NCI-H510A (cell line): ENCODE data around the gene ZNF180.
"Not testable (repeated sequence)": the region's sequence is repeated elsewhere in the genome, so short reads cannot be mapped to it uniquely, and the experiment has no call there.

ENCODE experiments used
- DNase-seq: peaks from one replicate; lab custom pipeline; 2025; lab: John Stamatoyannopoulos, UW

The ZNF180 gene

GRCh38 chr19:44498988-44499387 is 1.3 kb downstream of the ZNF180 start:
- DNase-seq = no peak

DNA sequence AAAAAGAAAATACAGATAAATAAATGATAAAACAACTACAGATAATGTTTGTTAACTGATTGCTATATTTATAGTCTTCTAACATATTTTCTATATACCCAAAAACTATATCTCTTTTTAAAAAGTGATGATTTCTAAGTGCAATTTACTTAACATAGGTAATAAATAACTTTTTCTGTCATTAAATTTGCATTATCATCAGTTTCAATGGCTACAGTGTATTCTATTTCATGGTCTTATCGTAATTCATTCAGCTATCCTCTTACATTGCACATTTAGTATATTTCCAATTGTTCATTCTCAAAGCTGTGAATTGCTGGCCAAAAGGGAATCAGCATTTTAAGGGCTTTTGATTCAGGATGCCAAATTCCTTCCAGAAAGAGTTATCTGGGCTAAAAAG is 3.6 kb downstream of the ZNF180 start:
- DNase-seq = no peak

GRCh38 chr19:44476559-44477408 is 23.5 kb downstream of the ZNF180 start:
- no peak for DNase-seq

GRCh38 chr19:44468730-44469129 is 31.6 kb downstream of the ZNF180 start:
- not testable (repeated sequence) for DNase-seq

DNA sequence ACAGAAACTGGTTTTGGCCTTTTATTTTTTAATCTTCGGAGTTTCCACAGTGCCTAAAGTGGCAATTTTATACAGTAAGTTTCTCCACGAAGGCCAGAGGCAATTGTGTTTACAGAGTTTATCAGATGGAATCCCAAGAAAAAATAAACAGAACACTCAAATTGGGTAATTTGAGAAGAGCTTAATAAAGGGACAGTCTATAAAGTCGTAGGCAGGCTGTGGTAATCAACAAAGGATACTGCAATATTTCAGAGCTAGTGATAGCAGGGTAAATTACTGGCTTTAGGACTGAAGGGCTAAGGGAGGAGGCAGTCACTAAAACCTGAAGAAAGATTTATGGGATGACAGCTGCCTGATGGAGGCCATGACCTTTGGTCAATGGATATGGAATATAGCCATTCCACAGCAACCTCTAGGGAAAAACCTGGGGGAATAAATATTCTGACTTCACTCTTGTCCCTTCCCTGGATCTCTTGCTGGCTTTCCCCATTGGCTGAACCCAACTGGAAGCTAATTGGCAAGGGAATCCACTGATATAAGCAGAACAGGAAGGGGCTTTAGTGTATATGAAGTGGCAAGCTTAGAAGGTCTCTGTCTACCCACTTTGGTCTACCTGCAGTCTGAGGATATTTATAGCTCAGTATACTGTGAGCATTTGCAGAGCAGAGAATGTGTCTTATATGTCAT is 37.6 kb downstream of the ZNF180 start:
- not testable (repeated sequence) for DNase-seq

- not testable (repeated sequence) for DNase-seq
Measured at GRCh38 chr19:44456016-44456415, 44.3 kb downstream of the ZNF180 start.

GRCh38 chr19:44455100-44455499 is 45.2 kb downstream of the ZNF180 start:
- DNase-seq = no peak

GRCh38 chr19:44452367-44452766 is 48.0 kb downstream of the ZNF180 start:
- DNase-seq = no peak

GRCh38 chr19:44451687-44452086 is 48.6 kb downstream of the ZNF180 start:
- no peak for DNase-seq

- peak; percentile 93 for DNase-seq
Measured at GRCh38 chr19:44447916-44448674, 52.2 kb downstream of the ZNF180 start, which contains the start of gene ZNF229. ZNF229 (minus strand) TSS chr19:44448472; CDS start chr19:44442847, 5,625 bp downstream.

DNA sequence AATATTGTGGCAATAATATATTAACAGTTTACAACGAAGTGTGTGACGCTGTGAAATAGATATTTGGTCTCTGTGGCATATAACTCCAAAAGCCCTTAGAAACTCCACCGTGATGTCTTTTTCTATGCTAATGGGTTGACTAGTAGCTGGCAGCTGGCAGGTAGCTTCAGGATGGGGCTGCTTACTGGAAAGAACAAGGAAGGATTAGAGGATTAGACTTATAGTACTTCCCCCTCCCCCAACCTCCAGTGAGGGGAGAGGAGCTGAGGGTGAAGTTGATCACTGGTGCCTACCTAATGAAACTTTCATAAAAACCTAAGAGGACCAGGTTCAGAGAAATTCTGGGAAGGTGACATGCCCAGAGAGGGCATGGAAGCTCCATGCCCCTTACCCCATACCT is 61.9 kb downstream of the ZNF180 start:
- no peak for DNase-seq

GRCh38 chr19:44435441-44435840 is 64.9 kb downstream of the ZNF180 start:
- no peak for DNase-seq

GRCh38 chr19:44430956-44431355 is 69.4 kb downstream of the ZNF180 start:
- DNase-seq = no peak
